ENCODE results near the gene LAMA2. TPM values are rescaled to one million over a fixed set of nuclear protein-coding genes. Genes with fewer than 3 reads are reported as not detected.

The LAMA2 gene
- total and polyA plus RNA-seq, 2 of the 13 experiments (the other 11 are each of a cell fraction or from before 2014, with no cell fraction given), result 0.11 to 0.28 TPM

- TF ChIP-seq CTCF (CRISPR knock-in tag; IDR thresholded peaks at IDR 0.05), result peak; percentile 56
- 0 out of 2 replicates have a peak, but pooled peaks have one; percentile 12 for TF ChIP-seq ZNF331 (CRISPR knock-in tag; IDR thresholded peaks at IDR 0.05)
- TF ChIP-seq ZFX (CRISPR knock-in tag; IDR thresholded peaks at IDR 0.05; ENCODE audit: low read depth), result no peak
- no peak for TF ChIP-seq GABPB1 (CRISPR knock-in tag; IDR thresholded peaks at IDR 0.05)
- no peak for TF ChIP-seq ZNF883 (CRISPR knock-in tag; IDR thresholded peaks at IDR 0.05; ENCODE audit: not compliant biosample characterization)
- no peak for TF ChIP-seq KMT2A (CRISPR knock-in tag; IDR thresholded peaks at IDR 0.05)
- TF ChIP-seq HHEX (CRISPR knock-in tag; IDR thresholded peaks at IDR 0.05), result peak; percentile 49; the same call in 1 of the 2 replicates
- no peak for TF ChIP-seq CBX2 (IDR thresholded peaks at IDR 0.05; ENCODE audit: low read depth, low read length)
- TF ChIP-seq CBX2 (CRISPR knock-in tag; IDR thresholded peaks at IDR 0.05; ENCODE audit: low read depth), result no peak
- TF ChIP-seq NPAS2 (CRISPR knock-in tag; IDR thresholded peaks at IDR 0.05; ENCODE audit: borderline replicate concordance), result no peak
- no peak for TF ChIP-seq PHF5A (CRISPR knock-in tag; IDR thresholded peaks at IDR 0.05; ENCODE audit: low read depth, unreplicated experiment)
- peak; percentile 69; the same call in 1 of the 2 replicates for TF ChIP-seq ZNF292 (CRISPR knock-in tag; IDR thresholded peaks at IDR 0.05; ENCODE audit: borderline replicate concordance, low read depth)
- TF ChIP-seq ZBTB3 (CRISPR knock-in tag; IDR thresholded peaks at IDR 0.05; ENCODE audit: borderline replicate concordance, low read depth), result no peak
- TF ChIP-seq SP2 (CRISPR knock-in tag; IDR thresholded peaks at IDR 0.05), result no peak
- TF ChIP-seq ZNF142 (CRISPR knock-in tag; IDR thresholded peaks at IDR 0.05), result no peak
- peak; percentile 72 for TF ChIP-seq SALL1 (CRISPR knock-in tag; IDR thresholded peaks at IDR 0.05)
- TF ChIP-seq MYC (CRISPR knock-in tag; IDR thresholded peaks at IDR 0.05; ENCODE audit: borderline replicate concordance), result no peak
- TF ChIP-seq ZNF501 (CRISPR knock-in tag; IDR thresholded peaks at IDR 0.05), result peak; percentile 80
- peak; percentile 59 for TF ChIP-seq ZMYM4 (CRISPR knock-in tag; IDR thresholded peaks at IDR 0.05)
- no peak for TF ChIP-seq ZNF362 (CRISPR knock-in tag; IDR thresholded peaks at IDR 0.05; ENCODE audit: borderline replicate concordance)
- TF ChIP-seq TBX3 (IDR thresholded peaks at IDR 0.05; ENCODE audit: borderline replicate concordance), result 0 out of 2 replicates have a peak, but pooled peaks have one; percentile 52
Measured at GRCh38 chr6:129475477-129476247, 592.7 kb downstream of the LAMA2 start (continued).

Data from HepG2 (cell line).